WTC11 (cell line): ENCODE results near the gene HJURP. TPM values are rescaled to one million over a fixed set of nuclear protein-coding genes. Genes with fewer than 3 reads are reported as not detected.

Source experiments
- ATAC-seq: fragments of 200-7000 bp; cut with Tn5 transposase; 2 replicates; pipeline ENCODE4 v1.10.0; 2021; ENCODE audit warnings: mild to moderate bottlenecking, moderate library complexity
- CTCF ChIA-PET: fragments of 300-600 bp; sonication (Branson Sonifier 250); formaldehyde crosslinking; loops from one replicate; lab custom pipeline; 2021; ENCODE audit warnings: antibody characterized with exemption; lab: Charles Lee
- POLR2A ChIA-PET: fragments of 350-600 bp; sonication (Branson Sonifier 250); formaldehyde crosslinking; loops from one replicate; lab custom pipeline; 2021; ENCODE audit warnings: antibody characterized with exemption; lab: Charles Lee
- DNase-seq: peaks from one replicate; pipeline ENCODE4 v3.0.0; 2021; ENCODE audit warnings: low spot score
- H3K27ac Mint-ChIP-seq: 2 replicates; pipeline ENCODE4 v1.8.0; 2021; ENCODE audit warnings: mixed read lengths
- H3K27me3 Mint-ChIP-seq: 2 replicates; pipeline ENCODE4 v1.8.0; 2021; ENCODE audit warnings: low read depth, mild to moderate bottlenecking, moderate library complexity, mixed read lengths
- H3K36me3 Mint-ChIP-seq: 2 replicates; pipeline ENCODE4 v1.8.0; 2021; ENCODE audit warnings: mixed read lengths
- H3K4me1 Mint-ChIP-seq: 2 replicates; pipeline ENCODE4 v1.8.0; 2022; ENCODE audit warnings: mixed read lengths
- H3K4me3 Mint-ChIP-seq: 2 replicates; pipeline ENCODE4 v1.8.0; 2021; ENCODE audit warnings: mild to moderate bottlenecking, moderate library complexity, mixed read lengths
- H3K9me3 Mint-ChIP-seq: 2 replicates; pipeline ENCODE4 v1.8.0; 2021; ENCODE audit warnings: mixed read lengths
- CBFB ChIP-seq: sonication (generic); formaldehyde crosslinking; IDR thresholded peaks from 2 replicates; pipeline ENCODE4 v1.8.1; 2022; ENCODE audit warnings: mild to moderate bottlenecking, low read depth, missing genetic modification reagents
- CREM ChIP-seq: sonication (generic); formaldehyde crosslinking; IDR thresholded peaks from 2 replicates; pipeline ENCODE4 v1.8.1; 2022; ENCODE audit warnings: mild to moderate bottlenecking, missing genetic modification reagents, moderate library complexity
- ELF4 ChIP-seq: sonication (generic); formaldehyde crosslinking; IDR thresholded peaks from 2 replicates; pipeline ENCODE4 v1.8.1; 2022; ENCODE audit warnings: low read depth, mild to moderate bottlenecking, moderate library complexity, missing genetic modification reagents
- EMX1 ChIP-seq: fragments of 250-450 bp; sonication (Bioruptor Pico); IDR thresholded peaks from 2 replicates; pipeline ENCODE4 v1.8.0; 2021; ENCODE audit warnings: mild to moderate bottlenecking
- JUN ChIP-seq: sonication (generic); formaldehyde crosslinking; IDR thresholded peaks from 2 replicates; pipeline ENCODE4 v1.8.0; 2023; ENCODE audit warnings: mild to moderate bottlenecking, missing genetic modification reagents
- KAT7 ChIP-seq: sonication (generic); formaldehyde crosslinking; IDR thresholded peaks from 2 replicates; pipeline ENCODE4 v1.8.1; 2023; ENCODE audit warnings: missing genetic modification reagents, mild to moderate bottlenecking, borderline replicate concordance
- NFYB ChIP-seq: sonication (generic); formaldehyde crosslinking; conservative IDR thresholded peaks from 2 replicates; pipeline ENCODE4 v1.8.0; 2022; ENCODE audit warnings: low read depth, missing genetic modification reagents
- NR3C1 ChIP-seq: sonication (generic); formaldehyde crosslinking; conservative IDR thresholded peaks from 2 replicates; pipeline ENCODE4 v1.8.1; 2023; ENCODE audit warnings: low read depth, mild to moderate bottlenecking, missing genetic modification reagents
- SOX15 ChIP-seq: fragments of 250-450 bp; sonication (Bioruptor Pico); IDR thresholded peaks from 2 replicates; pipeline ENCODE4 v1.9.0; 2021; ENCODE audit warnings: mild to moderate bottlenecking
- SP1 ChIP-seq: sonication (generic); formaldehyde crosslinking; conservative IDR thresholded peaks from 2 replicates; pipeline ENCODE4 v1.8.1; 2022; ENCODE audit warnings: missing genetic modification reagents
- ZNF423 ChIP-seq: fragments of 250-450 bp; sonication (Bioruptor Pico); IDR thresholded peaks from 2 replicates; pipeline ENCODE4 v2.1.2; 2022; ENCODE audit warnings: mild to moderate bottlenecking, moderate library complexity
- ZNF671 ChIP-seq: fragments of 250-450 bp; sonication (Bioruptor Pico); IDR thresholded peaks from 2 replicates; pipeline ENCODE4 v1.8.0; 2021; ENCODE audit warnings: mild to moderate bottlenecking
- total RNA-seq: library from RNA; stranded (reverse); gene quantifications from 3 replicates; pipeline ENCODE4 v1.2.3, GENCODE V29; 2021
- TF ChIP-seq, protein P1 (sequence below): sonication (generic); formaldehyde crosslinking; IDR thresholded peaks from 2 replicates; pipeline ENCODE4 v1.8.1; 2023; ENCODE audit warnings: mild to moderate bottlenecking, moderate library complexity, missing genetic modification reagents
- TF ChIP-seq, protein P2 (sequence below): sonication (generic); formaldehyde crosslinking; IDR thresholded peaks from 2 replicates; pipeline ENCODE4 v1.8.0; 2023; ENCODE audit warnings: missing genetic modification reagents, mild to moderate bottlenecking, borderline replicate concordance
- TF ChIP-seq, protein P3 (sequence below): sonication (generic); formaldehyde crosslinking; IDR thresholded peaks from 2 replicates; pipeline ENCODE4 v1.8.1; 2023; ENCODE audit warnings: mild to moderate bottlenecking, missing genetic modification reagents
- TF ChIP-seq, protein P4 (sequence below): sonication (generic); formaldehyde crosslinking; IDR thresholded peaks from 2 replicates; pipeline ENCODE4 v1.8.1; 2022; ENCODE audit warnings: low read depth, mild to moderate bottlenecking, moderate library complexity, missing genetic modification reagents, borderline replicate concordance
- TF ChIP-seq, protein P5 (sequence below): sonication (generic); formaldehyde crosslinking; IDR thresholded peaks from 2 replicates; pipeline ENCODE4 v1.8.0; 2023; ENCODE audit warnings: missing genetic modification reagents
- TF ChIP-seq, protein P6 (sequence below): sonication (generic); formaldehyde crosslinking; IDR thresholded peaks from 2 replicates; pipeline ENCODE4 v1.8.0; 2022; ENCODE audit warnings: missing genetic modification reagents

The HJURP gene
- total RNA-seq, 1 experiment from 2014 or later = 83.7 TPM

DNA sequence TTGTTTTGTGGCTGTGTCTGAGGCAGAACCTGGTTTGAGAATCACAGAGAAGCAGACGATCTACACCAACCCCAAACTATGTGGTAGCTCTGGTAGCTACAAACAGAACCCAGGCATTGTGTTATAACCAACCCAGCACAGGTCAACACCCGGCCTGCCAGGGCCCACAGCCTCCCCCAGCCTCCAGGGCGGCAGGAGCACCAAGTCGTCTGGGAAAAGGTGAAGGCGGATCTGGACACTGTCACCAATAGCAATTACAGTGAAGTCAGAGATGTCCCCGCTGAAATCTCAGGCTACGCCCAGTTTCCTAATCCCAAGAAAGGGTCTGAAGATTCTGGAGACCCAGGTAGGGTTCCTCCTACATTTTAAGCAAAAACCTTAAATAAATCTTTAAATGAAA is 3.6 kb downstream of the HJURP start:
- TF ChIP-seq, protein P1, sequence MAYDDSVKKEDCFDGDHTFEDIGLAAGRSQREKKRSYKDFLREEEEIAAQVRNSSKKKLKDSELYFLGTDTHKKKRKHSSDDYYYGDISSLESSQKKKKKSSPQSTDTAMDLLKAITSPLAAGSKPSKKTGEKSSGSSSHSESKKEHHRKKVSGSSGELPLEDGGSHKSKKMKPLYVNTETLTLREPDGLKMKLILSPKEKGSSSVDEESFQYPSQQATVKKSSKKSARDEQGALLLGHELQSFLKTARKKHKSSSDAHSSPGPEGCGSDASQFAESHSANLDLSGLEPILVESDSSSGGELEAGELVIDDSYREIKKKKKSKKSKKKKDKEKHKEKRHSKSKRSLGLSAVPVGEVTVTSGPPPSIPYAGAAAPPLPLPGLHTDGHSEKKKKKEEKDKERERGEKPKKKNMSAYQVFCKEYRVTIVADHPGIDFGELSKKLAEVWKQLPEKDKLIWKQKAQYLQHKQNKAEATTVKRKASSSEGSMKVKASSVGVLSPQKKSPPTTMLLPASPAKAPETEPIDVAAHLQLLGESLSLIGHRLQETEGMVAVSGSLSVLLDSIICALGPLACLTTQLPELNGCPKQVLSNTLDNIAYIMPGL (CRISPR knock-in tag) = no peak
- TF ChIP-seq JUN (CRISPR knock-in tag) (no peak), CBFB (no peak), SOX15 (CRISPR knock-in tag) (no peak), ZNF671 (CRISPR knock-in tag) (no peak), EMX1 (CRISPR knock-in tag) (no peak), ELF4 (CRISPR knock-in tag) (no peak), ZNF423 (CRISPR knock-in tag) (no peak), CREM (no peak), NR3C1 (CRISPR knock-in tag) (no peak), KAT7 (CRISPR knock-in tag) (no peak), NFYB (no peak), SP1 (no peak)
- TF ChIP-seq, protein P2, sequence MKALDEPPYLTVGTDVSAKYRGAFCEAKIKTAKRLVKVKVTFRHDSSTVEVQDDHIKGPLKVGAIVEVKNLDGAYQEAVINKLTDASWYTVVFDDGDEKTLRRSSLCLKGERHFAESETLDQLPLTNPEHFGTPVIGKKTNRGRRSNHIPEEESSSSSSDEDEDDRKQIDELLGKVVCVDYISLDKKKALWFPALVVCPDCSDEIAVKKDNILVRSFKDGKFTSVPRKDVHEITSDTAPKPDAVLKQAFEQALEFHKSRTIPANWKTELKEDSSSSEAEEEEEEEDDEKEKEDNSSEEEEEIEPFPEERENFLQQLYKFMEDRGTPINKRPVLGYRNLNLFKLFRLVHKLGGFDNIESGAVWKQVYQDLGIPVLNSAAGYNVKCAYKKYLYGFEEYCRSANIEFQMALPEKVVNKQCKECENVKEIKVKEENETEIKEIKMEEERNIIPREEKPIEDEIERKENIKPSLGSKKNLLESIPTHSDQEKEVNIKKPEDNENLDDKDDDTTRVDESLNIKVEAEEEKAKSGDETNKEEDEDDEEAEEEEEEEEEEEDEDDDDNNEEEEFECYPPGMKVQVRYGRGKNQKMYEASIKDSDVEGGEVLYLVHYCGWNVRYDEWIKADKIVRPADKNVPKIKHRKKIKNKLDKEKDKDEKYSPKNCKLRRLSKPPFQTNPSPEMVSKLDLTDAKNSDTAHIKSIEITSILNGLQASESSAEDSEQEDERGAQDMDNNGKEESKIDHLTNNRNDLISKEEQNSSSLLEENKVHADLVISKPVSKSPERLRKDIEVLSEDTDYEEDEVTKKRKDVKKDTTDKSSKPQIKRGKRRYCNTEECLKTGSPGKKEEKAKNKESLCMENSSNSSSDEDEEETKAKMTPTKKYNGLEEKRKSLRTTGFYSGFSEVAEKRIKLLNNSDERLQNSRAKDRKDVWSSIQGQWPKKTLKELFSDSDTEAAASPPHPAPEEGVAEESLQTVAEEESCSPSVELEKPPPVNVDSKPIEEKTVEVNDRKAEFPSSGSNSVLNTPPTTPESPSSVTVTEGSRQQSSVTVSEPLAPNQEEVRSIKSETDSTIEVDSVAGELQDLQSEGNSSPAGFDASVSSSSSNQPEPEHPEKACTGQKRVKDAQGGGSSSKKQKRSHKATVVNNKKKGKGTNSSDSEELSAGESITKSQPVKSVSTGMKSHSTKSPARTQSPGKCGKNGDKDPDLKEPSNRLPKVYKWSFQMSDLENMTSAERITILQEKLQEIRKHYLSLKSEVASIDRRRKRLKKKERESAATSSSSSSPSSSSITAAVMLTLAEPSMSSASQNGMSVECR = no peak
- TF ChIP-seq, protein P3, sequence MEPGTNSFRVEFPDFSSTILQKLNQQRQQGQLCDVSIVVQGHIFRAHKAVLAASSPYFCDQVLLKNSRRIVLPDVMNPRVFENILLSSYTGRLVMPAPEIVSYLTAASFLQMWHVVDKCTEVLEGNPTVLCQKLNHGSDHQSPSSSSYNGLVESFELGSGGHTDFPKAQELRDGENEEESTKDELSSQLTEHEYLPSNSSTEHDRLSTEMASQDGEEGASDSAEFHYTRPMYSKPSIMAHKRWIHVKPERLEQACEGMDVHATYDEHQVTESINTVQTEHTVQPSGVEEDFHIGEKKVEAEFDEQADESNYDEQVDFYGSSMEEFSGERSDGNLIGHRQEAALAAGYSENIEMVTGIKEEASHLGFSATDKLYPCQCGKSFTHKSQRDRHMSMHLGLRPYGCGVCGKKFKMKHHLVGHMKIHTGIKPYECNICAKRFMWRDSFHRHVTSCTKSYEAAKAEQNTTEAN (CRISPR knock-in tag) = no peak
- TF ChIP-seq, protein P4, sequence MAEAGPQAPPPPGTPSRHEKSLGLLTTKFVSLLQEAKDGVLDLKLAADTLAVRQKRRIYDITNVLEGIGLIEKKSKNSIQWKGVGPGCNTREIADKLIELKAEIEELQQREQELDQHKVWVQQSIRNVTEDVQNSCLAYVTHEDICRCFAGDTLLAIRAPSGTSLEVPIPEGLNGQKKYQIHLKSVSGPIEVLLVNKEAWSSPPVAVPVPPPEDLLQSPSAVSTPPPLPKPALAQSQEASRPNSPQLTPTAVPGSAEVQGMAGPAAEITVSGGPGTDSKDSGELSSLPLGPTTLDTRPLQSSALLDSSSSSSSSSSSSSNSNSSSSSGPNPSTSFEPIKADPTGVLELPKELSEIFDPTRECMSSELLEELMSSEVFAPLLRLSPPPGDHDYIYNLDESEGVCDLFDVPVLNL (CRISPR knock-in tag) = no peak
- TF ChIP-seq, protein P5, sequence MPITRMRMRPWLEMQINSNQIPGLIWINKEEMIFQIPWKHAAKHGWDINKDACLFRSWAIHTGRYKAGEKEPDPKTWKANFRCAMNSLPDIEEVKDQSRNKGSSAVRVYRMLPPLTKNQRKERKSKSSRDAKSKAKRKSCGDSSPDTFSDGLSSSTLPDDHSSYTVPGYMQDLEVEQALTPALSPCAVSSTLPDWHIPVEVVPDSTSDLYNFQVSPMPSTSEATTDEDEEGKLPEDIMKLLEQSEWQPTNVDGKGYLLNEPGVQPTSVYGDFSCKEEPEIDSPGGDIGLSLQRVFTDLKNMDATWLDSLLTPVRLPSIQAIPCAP (CRISPR knock-in tag) = no peak
- TF ChIP-seq, protein P6, sequence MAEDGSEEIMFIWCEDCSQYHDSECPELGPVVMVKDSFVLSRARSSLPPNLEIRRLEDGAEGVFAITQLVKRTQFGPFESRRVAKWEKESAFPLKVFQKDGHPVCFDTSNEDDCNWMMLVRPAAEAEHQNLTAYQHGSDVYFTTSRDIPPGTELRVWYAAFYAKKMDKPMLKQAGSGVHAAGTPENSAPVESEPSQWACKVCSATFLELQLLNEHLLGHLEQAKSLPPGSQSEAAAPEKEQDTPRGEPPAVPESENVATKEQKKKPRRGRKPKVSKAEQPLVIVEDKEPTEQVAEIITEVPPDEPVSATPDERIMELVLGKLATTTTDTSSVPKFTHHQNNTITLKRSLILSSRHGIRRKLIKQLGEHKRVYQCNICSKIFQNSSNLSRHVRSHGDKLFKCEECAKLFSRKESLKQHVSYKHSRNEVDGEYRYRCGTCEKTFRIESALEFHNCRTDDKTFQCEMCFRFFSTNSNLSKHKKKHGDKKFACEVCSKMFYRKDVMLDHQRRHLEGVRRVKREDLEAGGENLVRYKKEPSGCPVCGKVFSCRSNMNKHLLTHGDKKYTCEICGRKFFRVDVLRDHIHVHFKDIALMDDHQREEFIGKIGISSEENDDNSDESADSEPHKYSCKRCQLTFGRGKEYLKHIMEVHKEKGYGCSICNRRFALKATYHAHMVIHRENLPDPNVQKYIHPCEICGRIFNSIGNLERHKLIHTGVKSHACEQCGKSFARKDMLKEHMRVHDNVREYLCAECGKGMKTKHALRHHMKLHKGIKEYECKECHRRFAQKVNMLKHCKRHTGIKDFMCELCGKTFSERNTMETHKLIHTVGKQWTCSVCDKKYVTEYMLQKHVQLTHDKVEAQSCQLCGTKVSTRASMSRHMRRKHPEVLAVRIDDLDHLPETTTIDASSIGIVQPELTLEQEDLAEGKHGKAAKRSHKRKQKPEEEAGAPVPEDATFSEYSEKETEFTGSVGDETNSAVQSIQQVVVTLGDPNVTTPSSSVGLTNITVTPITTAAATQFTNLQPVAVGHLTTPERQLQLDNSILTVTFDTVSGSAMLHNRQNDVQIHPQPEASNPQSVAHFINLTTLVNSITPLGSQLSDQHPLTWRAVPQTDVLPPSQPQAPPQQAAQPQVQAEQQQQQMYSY (CRISPR knock-in tag) = no peak
- POLR2A ChIA-PET = no interaction called here
- Mint-ChIP-seq H3K27me3 (no peaks in the 10 kb centered on the region), H3K27ac (no peak overlapping the region), H3K9me3 (no peaks in the 10 kb centered on the region), H3K4me1 (peaks cover 30% of the 10 kb centered on the region), H3K4me3 (no peak overlapping the region), H3K36me3 (peaks cover 75% of the 10 kb centered on the region)
- no peak for ATAC-seq
- CTCF ChIA-PET = no interaction called here
- DNase-seq = no peak
